SK-N-SH treated with all-trans-retinoic acid at 6 μM for 48 hours (cell line): ENCODE results near the gene KLHDC4.

Experiments
- ATAC-seq: fragments of 200-7000 bp; cut with Tn5 transposase; 3 replicates; pipeline ENCODE4 v1.9.1; 2020; ENCODE audit warnings: mild to moderate bottlenecking, moderate library complexity
- BACH2 ChIP-seq: fragments of 250-450 bp; sonication (Bioruptor Pico); IDR thresholded peaks from 2 replicates; pipeline ENCODE4 v1.9.0; 2021; ENCODE audit warnings: mild to moderate bottlenecking, borderline replicate concordance
- ESRRG ChIP-seq: fragments of 250-450 bp; sonication (Bioruptor Pico); IDR thresholded peaks from 2 replicates; pipeline ENCODE4 v1.6.1; 2021; ENCODE audit warnings: mild to moderate bottlenecking
- GLIS3 ChIP-seq: fragments of 250-450 bp; sonication (Bioruptor Pico); IDR thresholded peaks from 2 replicates; pipeline ENCODE4 v1.5.0; 2020; ENCODE audit warnings: mild to moderate bottlenecking, moderate library complexity
- OSR1 ChIP-seq: fragments of 250-450 bp; sonication (Bioruptor Pico); IDR thresholded peaks from 2 replicates; pipeline ENCODE4 v1.8.0; 2022; ENCODE audit warnings: moderate library complexity, mild to moderate bottlenecking, inconsistent platforms
- RARB ChIP-seq: fragments of 250-450 bp; sonication (Bioruptor Pico); IDR thresholded peaks from 2 replicates; pipeline ENCODE4 v1.8.0; 2021; ENCODE audit warnings: mild to moderate bottlenecking, moderate library complexity
- SNAI2 ChIP-seq: fragments of 250-450 bp; sonication (Bioruptor Pico); IDR thresholded peaks from 2 replicates; pipeline ENCODE4 v1.5.0; 2020; ENCODE audit warnings: mild to moderate bottlenecking, moderate library complexity
- TCF4 ChIP-seq: fragments of 250-450 bp; sonication (Bioruptor Pico); IDR thresholded peaks from 2 replicates; pipeline ENCODE4 v1.8.0; 2021; ENCODE audit warnings: mild to moderate bottlenecking, moderate library complexity, borderline replicate concordance
- TOX ChIP-seq: fragments of 250-450 bp; sonication (Bioruptor Pico); IDR thresholded peaks from 2 replicates; pipeline ENCODE4 v1.8.0; 2021; ENCODE audit warnings: mild to moderate bottlenecking, moderate library complexity, borderline replicate concordance
- ZFP3 ChIP-seq: fragments of 250-450 bp; sonication (Bioruptor Pico); IDR thresholded peaks from 2 replicates; pipeline ENCODE4 v1.5.0; 2020; ENCODE audit warnings: mild to moderate bottlenecking, moderate library complexity
- ZFP30 ChIP-seq: fragments of 450-650 bp; formaldehyde crosslinking; IDR thresholded peaks from 2 replicates; pipeline ENCODE4 v1.5.0; 2022; ENCODE audit warnings: mild to moderate bottlenecking, moderate library complexity
- ZNF565 ChIP-seq: fragments of 450-650 bp; formaldehyde crosslinking; conservative IDR thresholded peaks from 2 replicates; pipeline ENCODE4 v1.5.0; 2020; ENCODE audit warnings: low read depth, mild to moderate bottlenecking, moderate library complexity
- ZNF70 ChIP-seq: fragments of 450-650 bp; formaldehyde crosslinking; IDR thresholded peaks from 2 replicates; pipeline ENCODE4 v1.5.0; 2020; ENCODE audit warnings: mild to moderate bottlenecking, moderate library complexity
- ZNF8 ChIP-seq: fragments of 450-650 bp; formaldehyde crosslinking; IDR thresholded peaks from 2 replicates; pipeline ENCODE4 v1.5.0; 2020; ENCODE audit warnings: mild to moderate bottlenecking, moderate library complexity
- TF ChIP-seq, protein P1 (sequence below): fragments of 250-450 bp; sonication (Bioruptor Pico); IDR thresholded peaks from 2 replicates; pipeline ENCODE4 v1.8.0; 2020; ENCODE audit warnings: mild to moderate bottlenecking, moderate library complexity, borderline replicate concordance
- TF ChIP-seq, protein P2 (sequence below): fragments of 250-450 bp; sonication (Bioruptor Pico); IDR thresholded peaks from 2 replicates; pipeline ENCODE4 v1.8.0; 2021; ENCODE audit warnings: low read depth, mild to moderate bottlenecking, moderate library complexity, borderline replicate concordance
- TF ChIP-seq, protein P3 (sequence below): fragments of 250-450 bp; sonication (Bioruptor Pico); IDR thresholded peaks from 2 replicates; pipeline ENCODE4 v1.5.0; 2020; ENCODE audit warnings: mild to moderate bottlenecking, moderate library complexity
- TF ChIP-seq, protein P4 (sequence below): fragments of 250-450 bp; sonication (Bioruptor Pico); IDR thresholded peaks from 2 replicates; pipeline ENCODE4 v1.5.1; 2021; ENCODE audit warnings: mild to moderate bottlenecking, moderate library complexity
- TF ChIP-seq, protein P5 (sequence below): fragments of 250-450 bp; sonication (Bioruptor Pico); IDR thresholded peaks from 2 replicates; pipeline ENCODE4 v1.5.1; 2020; ENCODE audit warnings: low read depth, mild to moderate bottlenecking, moderate library complexity

The KLHDC4 gene

DNA sequence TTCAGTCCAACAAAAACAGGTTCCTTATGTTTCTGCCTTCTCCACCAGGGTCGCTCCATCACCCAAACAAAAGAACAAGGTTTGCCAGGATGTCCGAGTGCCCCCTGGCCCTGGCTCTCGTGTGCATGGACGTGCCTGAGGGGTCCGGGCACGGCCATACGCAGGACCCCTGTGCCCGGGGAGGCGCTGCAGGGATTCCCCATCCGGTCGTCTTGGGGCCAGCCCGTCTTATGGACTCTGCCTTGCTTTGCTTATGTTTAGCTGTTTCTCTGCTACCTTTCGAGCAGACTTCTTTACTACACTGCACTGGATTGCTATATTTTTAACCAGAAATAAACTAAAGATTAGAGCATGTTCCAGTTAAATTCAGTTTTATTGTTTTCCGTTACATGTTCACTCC lies 68.0 kb downstream of the KLHDC4 start:
- ATAC-seq = no peak
- TF ChIP-seq TCF4 (CRISPR knock-in tag) (no peak), ZNF8 (CRISPR knock-in tag) (no peak), ZFP3 (CRISPR knock-in tag) (no peak)
- TF ChIP-seq, protein P1, sequence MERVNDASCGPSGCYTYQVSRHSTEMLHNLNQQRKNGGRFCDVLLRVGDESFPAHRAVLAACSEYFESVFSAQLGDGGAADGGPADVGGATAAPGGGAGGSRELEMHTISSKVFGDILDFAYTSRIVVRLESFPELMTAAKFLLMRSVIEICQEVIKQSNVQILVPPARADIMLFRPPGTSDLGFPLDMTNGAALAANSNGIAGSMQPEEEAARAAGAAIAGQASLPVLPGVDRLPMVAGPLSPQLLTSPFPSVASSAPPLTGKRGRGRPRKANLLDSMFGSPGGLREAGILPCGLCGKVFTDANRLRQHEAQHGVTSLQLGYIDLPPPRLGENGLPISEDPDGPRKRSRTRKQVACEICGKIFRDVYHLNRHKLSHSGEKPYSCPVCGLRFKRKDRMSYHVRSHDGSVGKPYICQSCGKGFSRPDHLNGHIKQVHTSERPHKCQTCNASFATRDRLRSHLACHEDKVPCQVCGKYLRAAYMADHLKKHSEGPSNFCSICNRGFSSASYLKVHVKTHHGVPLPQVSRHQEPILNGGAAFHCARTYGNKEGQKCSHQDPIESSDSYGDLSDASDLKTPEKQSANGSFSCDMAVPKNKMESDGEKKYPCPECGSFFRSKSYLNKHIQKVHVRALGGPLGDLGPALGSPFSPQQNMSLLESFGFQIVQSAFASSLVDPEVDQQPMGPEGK (CRISPR knock-in tag) = no peak

DNA sequence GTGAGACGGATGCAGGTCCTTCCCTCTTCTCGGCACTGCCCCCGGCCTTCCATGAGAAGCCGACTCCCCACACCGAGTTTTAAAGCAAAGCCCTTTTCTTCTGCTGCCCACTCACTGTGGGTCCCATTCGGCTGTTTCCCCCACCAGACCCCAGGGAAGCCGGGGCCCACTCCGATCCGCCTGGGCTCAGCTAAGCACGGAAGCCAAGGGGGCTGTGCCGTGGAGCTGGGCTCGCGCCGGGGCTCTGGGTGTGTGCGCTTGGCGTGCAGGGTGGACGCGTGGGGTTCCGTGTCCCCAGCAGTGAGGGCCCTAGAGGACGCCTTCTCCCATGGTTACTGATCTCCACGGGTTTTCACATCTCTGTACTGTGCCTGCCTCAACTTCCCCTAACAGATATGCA lies 68.5 kb downstream of the KLHDC4 start:
- ATAC-seq = no peak
- TF ChIP-seq OSR1 = no peak
- no peak for TF ChIP-seq ZFP30 (CRISPR knock-in tag)
- TF ChIP-seq, protein P2, sequence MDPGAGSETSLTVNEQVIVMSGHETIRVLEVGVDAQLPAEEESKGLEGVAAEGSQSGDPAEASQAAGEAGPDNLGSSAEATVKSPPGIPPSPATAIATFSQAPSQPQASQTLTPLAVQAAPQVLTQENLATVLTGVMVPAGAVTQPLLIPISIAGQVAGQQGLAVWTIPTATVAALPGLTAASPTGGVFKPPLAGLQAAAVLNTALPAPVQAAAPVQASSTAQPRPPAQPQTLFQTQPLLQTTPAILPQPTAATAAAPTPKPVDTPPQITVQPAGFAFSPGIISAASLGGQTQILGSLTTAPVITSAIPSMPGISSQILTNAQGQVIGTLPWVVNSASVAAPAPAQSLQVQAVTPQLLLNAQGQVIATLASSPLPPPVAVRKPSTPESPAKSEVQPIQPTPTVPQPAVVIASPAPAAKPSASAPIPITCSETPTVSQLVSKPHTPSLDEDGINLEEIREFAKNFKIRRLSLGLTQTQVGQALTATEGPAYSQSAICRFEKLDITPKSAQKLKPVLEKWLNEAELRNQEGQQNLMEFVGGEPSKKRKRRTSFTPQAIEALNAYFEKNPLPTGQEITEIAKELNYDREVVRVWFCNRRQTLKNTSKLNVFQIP (CRISPR knock-in tag) = no peak
- TF ChIP-seq GLIS3 (CRISPR knock-in tag) = no peak
- TF ChIP-seq, protein P3, sequence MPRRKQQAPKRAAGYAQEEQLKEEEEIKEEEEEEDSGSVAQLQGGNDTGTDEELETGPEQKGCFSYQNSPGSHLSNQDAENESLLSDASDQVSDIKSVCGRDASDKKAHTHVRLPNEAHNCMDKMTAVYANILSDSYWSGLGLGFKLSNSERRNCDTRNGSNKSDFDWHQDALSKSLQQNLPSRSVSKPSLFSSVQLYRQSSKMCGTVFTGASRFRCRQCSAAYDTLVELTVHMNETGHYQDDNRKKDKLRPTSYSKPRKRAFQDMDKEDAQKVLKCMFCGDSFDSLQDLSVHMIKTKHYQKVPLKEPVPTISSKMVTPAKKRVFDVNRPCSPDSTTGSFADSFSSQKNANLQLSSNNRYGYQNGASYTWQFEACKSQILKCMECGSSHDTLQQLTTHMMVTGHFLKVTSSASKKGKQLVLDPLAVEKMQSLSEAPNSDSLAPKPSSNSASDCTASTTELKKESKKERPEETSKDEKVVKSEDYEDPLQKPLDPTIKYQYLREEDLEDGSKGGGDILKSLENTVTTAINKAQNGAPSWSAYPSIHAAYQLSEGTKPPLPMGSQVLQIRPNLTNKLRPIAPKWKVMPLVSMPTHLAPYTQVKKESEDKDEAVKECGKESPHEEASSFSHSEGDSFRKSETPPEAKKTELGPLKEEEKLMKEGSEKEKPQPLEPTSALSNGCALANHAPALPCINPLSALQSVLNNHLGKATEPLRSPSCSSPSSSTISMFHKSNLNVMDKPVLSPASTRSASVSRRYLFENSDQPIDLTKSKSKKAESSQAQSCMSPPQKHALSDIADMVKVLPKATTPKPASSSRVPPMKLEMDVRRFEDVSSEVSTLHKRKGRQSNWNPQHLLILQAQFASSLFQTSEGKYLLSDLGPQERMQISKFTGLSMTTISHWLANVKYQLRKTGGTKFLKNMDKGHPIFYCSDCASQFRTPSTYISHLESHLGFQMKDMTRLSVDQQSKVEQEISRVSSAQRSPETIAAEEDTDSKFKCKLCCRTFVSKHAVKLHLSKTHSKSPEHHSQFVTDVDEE (CRISPR knock-in tag) = no peak
- TF ChIP-seq ZNF565 = no peak
- TF ChIP-seq, protein P4, sequence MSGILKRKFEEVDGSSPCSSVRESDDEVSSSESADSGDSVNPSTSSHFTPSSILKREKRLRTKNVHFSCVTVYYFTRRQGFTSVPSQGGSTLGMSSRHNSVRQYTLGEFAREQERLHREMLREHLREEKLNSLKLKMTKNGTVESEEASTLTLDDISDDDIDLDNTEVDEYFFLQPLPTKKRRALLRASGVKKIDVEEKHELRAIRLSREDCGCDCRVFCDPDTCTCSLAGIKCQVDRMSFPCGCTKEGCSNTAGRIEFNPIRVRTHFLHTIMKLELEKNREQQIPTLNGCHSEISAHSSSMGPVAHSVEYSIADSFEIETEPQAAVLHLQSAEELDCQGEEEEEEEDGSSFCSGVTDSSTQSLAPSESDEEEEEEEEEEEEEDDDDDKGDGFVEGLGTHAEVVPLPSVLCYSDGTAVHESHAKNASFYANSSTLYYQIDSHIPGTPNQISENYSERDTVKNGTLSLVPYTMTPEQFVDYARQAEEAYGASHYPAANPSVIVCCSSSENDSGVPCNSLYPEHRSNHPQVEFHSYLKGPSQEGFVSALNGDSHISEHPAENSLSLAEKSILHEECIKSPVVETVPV (CRISPR knock-in tag) = no peak
- no peak for TF ChIP-seq ZNF70
- no peak for TF ChIP-seq ZNF8 (CRISPR knock-in tag)
- TF ChIP-seq RARB (CRISPR knock-in tag) = no peak
- TF ChIP-seq, protein P1 (CRISPR knock-in tag) = no peak
- no peak for TF ChIP-seq SNAI2 (CRISPR knock-in tag)
- no peak for TF ChIP-seq BACH2
- TF ChIP-seq TOX (CRISPR knock-in tag) = no peak
- TF ChIP-seq TCF4 (CRISPR knock-in tag) = no peak
- no peak for TF ChIP-seq ZFP3 (CRISPR knock-in tag)
- TF ChIP-seq ESRRG (CRISPR knock-in tag) = no peak

DNA sequence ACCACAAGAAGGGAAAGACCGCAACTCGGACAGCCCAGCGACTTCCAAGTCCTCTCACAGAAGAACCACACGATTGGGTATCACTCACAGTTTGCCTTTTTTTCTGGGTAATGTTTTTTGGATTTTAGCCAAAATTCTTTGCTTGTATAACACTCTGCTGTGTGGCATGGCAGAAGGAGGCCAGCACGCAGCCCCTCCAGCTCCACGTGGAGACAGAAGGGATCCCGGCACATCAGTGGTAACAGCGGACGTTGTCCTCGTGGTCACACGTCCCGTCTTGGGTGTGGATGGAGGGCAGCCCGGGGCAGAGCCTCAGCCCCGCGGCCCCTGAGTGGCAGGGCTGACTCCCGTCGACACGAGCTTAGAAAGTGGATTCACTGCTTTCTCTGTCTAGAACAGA lies 69.1 kb downstream of the KLHDC4 start:
- ATAC-seq = no peak
- TF ChIP-seq OSR1 (no peak), TOX (CRISPR knock-in tag) (no peak), ESRRG (CRISPR knock-in tag) (no peak), ZFP30 (CRISPR knock-in tag) (no peak)
- TF ChIP-seq, protein P5, sequence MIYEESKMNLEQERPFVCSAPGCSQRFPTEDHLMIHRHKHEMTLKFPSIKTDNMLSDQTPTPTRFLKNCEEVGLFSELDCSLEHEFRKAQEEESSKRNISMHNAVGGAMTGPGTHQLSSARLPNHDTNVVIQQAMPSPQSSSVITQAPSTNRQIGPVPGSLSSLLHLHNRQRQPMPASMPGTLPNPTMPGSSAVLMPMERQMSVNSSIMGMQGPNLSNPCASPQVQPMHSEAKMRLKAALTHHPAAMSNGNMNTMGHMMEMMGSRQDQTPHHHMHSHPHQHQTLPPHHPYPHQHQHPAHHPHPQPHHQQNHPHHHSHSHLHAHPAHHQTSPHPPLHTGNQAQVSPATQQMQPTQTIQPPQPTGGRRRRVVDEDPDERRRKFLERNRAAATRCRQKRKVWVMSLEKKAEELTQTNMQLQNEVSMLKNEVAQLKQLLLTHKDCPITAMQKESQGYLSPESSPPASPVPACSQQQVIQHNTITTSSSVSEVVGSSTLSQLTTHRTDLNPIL (CRISPR knock-in tag) = no peak
- TF ChIP-seq, protein P1 (CRISPR knock-in tag) = no peak
